ENCODE data around the gene NAIF1. TPM values are rescaled to one million over a fixed set of nuclear protein-coding genes. Genes with fewer than 3 reads are reported as not detected.

NAIF1 gene
- polyA plus RNA-seq, 3 donors = 4.6 to 6.5 (median 5.6) TPM

DNA sequence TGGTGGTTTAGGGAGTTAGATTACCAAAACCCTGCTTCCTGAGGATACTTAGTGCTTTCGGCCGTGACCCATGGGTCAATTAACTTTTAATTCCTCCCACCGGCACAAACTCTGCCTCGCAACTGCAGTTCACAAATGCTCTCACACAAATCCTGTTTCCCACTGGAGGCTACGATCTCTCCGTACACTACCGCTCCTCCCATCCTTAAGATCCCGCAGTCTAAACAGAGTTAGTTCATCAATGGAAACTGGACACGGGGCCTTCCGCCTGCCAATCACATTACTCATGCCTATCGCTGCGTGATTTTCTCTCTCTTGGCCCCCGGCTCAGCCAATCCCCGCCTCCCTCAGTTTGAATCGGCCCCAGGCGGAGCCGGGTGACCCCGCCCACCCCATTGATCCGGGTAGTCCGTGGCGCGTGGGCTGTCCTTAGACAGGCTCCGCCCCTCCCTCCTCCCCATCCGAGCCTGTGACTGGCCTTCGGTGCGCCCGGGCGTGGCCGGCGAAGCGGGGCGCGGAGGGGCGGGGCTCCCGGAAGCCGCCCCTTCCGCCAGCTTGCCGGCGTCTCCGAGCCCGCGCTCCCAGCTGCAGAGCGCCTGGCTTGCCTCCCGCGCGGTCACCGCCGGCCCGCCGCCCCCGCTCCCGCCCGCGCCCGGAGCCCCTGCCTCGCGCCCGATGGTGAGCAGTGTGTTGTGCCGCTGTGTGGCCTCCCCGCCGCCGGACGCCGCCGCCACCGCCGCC, 695 bp upstream of the NAIF1 start, which contains the start of gene SLC25A25:
SLC25A25 (plus strand) TSS at position 588 of the 741 bp plus-strand sequence; CDS start at position 676, 88 bp downstream.
- H3K4me1 ChIP-seq (ENCODE audit: control insufficient read depth in 1 of 2, insufficient read depth in 2 of 2, low read length in 2 of 2) = peaks cover 79 to 87% of the 10 kb centered on the region in 2 donors
- peak within 1 kb of the TSS; percentile 79 for H3K9ac ChIP-seq (ENCODE audit: insufficient read depth, low read length, poor library complexity, severe bottlenecking)
- DNase-seq = peak; percentile 99
- WGBS (ENCODE audit: insufficient coverage) = under 1% methylated on average over 65 of the region's 67 CpGs
- H3K9me3 ChIP-seq (replicated peaks in 1 of 2; ENCODE audit: control insufficient read depth in 1 of 2, insufficient read depth in 1 of 2, low read length in 2 of 2) = no peaks in the 10 kb centered on the region
- H3K79me2 ChIP-seq (ENCODE audit: insufficient read depth, low read length) = peaks cover 76% of the 10 kb centered on the region
- no peaks in the 10 kb centered on the region for H3K27me3 ChIP-seq (ENCODE audit: control insufficient read depth in 2 of 2, insufficient read depth in 2 of 2, low read length in 2 of 2)
- H3K4me3 ChIP-seq (replicated peaks in 1 of 3; ENCODE audit: low read depth in 2 of 3, low read length in 3 of 3) = peak within 1 kb of the TSS; percentile 86 to 93 (median 91)
- peak within 1 kb of the TSS; percentile 74 to 88 for H3K27ac ChIP-seq (ENCODE audit: low read depth in 1 of 2, low read length in 2 of 2)
- no peaks in the 10 kb centered on the region for H3K36me3 ChIP-seq (replicated peaks in 1 of 2; ENCODE audit: control insufficient read depth in 1 of 2, insufficient read depth in 2 of 2, low read length in 2 of 2)
- TF ChIP-seq, protein P1, sequence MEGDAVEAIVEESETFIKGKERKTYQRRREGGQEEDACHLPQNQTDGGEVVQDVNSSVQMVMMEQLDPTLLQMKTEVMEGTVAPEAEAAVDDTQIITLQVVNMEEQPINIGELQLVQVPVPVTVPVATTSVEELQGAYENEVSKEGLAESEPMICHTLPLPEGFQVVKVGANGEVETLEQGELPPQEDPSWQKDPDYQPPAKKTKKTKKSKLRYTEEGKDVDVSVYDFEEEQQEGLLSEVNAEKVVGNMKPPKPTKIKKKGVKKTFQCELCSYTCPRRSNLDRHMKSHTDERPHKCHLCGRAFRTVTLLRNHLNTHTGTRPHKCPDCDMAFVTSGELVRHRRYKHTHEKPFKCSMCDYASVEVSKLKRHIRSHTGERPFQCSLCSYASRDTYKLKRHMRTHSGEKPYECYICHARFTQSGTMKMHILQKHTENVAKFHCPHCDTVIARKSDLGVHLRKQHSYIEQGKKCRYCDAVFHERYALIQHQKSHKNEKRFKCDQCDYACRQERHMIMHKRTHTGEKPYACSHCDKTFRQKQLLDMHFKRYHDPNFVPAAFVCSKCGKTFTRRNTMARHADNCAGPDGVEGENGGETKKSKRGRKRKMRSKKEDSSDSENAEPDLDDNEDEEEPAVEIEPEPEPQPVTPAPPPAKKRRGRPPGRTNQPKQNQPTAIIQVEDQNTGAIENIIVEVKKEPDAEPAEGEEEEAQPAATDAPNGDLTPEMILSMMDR (IDR thresholded peaks at IDR 0.05) = no peak
- H2AFZ ChIP-seq (ENCODE audit: insufficient read depth, low read depth, low read length, poor library complexity, severe bottlenecking) = peak within 1 kb of the TSS; percentile 76
- H3K36me3 Mint-ChIP-seq = peaks cover 10 to 19% of the 10 kb centered on the region in 2 donors
- peaks cover 73% of the 10 kb centered on the region for H3K4me1 Mint-ChIP-seq
- peak within 1 kb of the TSS; percentile 29 to 94 (median 85) for H3K27ac Mint-ChIP-seq
- H3K27me3 Mint-ChIP-seq (ENCODE audit: low read depth in 3 of 3) = peaks cover 0 to 5% (median 0%) of the 10 kb centered on the region in 3 donors
- intact Hi-C loops (cut with micrococcal nuclease) = no loop called here
- peak within 1 kb of the TSS in 1 of 2 donors; percentile 99 for H3K4me3 Mint-ChIP-seq
- peaks cover 2% of the 10 kb centered on the region for H4K20me1 ChIP-seq (ENCODE audit: insufficient read depth, low read length)
- H3K4me2 ChIP-seq (replicated peaks; ENCODE audit: extremely low read depth, low read length, poor library complexity, severe bottlenecking) = peak within 1 kb of the TSS; percentile 97
- peaks cover 0 to 2% (median 0%) of the 10 kb centered on the region in 7 donors for H3K9me3 Mint-ChIP-seq

DNA sequence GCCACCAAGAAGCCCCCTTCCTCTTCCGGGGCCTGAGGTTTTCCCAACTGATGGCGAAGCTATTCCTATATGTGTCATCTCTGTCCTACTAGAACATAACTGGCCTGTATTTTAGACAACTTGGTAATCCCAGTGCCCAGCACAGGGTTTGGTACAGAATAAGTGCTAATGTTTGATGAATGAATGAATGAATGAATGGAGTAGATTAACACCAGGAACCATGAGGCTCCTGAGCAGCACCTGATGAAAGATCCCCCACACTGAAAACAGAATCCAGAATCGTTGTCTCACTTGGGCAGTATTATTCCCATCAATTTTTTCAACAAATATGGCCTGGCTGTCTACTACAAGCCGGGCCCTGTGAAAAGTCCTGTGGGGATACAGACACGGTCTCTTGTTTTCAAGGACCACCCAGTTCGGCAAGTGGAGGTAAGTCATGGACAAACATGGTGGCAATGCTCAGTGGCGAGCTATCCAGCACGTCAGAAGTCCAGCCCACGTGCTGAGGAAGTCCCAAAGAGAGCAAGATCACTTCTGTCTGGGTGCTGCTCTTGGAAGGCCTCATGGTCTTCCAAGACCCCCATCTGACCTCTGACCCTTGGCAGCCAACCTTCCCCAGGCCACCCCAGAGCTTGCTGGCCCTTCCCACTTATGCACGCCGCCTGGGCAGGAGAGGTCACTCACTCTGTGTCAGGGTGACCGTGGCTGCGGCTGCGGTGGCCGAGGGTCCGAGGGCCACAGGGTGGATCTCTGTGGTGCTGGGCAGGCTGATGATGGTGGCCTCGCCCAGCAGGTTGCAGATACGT, 1.0 kb downstream of the NAIF1 start:
- no peaks in the 10 kb centered on the region for H3K36me3 ChIP-seq (replicated peaks in 1 of 2; ENCODE audit: control insufficient read depth in 1 of 2, insufficient read depth in 2 of 2, low read length in 2 of 2)
- no peaks in the 10 kb centered on the region for H4K20me1 ChIP-seq (ENCODE audit: insufficient read depth, low read length)
- no peak overlapping the region for H2AFZ ChIP-seq (ENCODE audit: insufficient read depth, low read depth, low read length, poor library complexity, severe bottlenecking)
- peaks cover 69% of the 10 kb centered on the region for H3K79me2 ChIP-seq (ENCODE audit: insufficient read depth, low read length)
- TF ChIP-seq, protein P1 (IDR thresholded peaks at IDR 0.05) = no peak
- Mint-ChIP-seq H3K36me3 (peaks cover 10 to 24% of the 10 kb centered on the region in 2 donors), H3K27me3 (ENCODE audit: low read depth in 3 of 3) (peaks cover 0 to 5% (median 0%) of the 10 kb centered on the region in 3 donors), H3K4me3 (peak overlapping the region; percentile 7 to 76), H3K9me3 (peaks cover 0 to 2% (median 0%) of the 10 kb centered on the region in 7 donors), H3K4me1 (peaks cover 74% of the 10 kb centered on the region), H3K27ac (peak overlapping the region in 3 of 7 donors; percentile 54 to 87 (median 82))
- WGBS (ENCODE audit: insufficient coverage) = 90% methylated on average over 12 of the region's 18 CpGs
- H3K27me3 ChIP-seq (ENCODE audit: control insufficient read depth in 2 of 2, insufficient read depth in 2 of 2, low read length in 2 of 2) = no peaks in the 10 kb centered on the region
- H3K9me3 ChIP-seq (replicated peaks in 1 of 2; ENCODE audit: control insufficient read depth in 1 of 2, insufficient read depth in 1 of 2, low read length in 2 of 2) = no peaks in the 10 kb centered on the region
- H3K9ac ChIP-seq (ENCODE audit: insufficient read depth, low read length, poor library complexity, severe bottlenecking) = peak overlapping the region; percentile 72
- H3K4me3 ChIP-seq (replicated peaks in 1 of 3; ENCODE audit: low read depth in 2 of 3, low read length in 3 of 3) = peak overlapping the region in 2 of 3 experiments; percentile 43 to 93
- H3K4me1 ChIP-seq (ENCODE audit: control insufficient read depth in 1 of 2, insufficient read depth in 2 of 2, low read length in 2 of 2) = peaks cover 79 to 87% of the 10 kb centered on the region in 2 donors
- peak in 1 of 3 donors; percentile 16 for DNase-seq
- peak overlapping the region; percentile 74 to 88 for H3K27ac ChIP-seq (ENCODE audit: low read depth in 1 of 2, low read length in 2 of 2)
- intact Hi-C loops (cut with micrococcal nuclease) = no loop called here
- peak overlapping the region; percentile 97 for H3K4me2 ChIP-seq (replicated peaks; ENCODE audit: extremely low read depth, low read length, poor library complexity, severe bottlenecking)

All from CD14-positive monocyte (primary cell).